HT1080 (cell line): ENCODE data around the gene SF3A2. TPM values are rescaled to one million over a fixed set of nuclear protein-coding genes. Genes with fewer than 3 reads are reported as not detected.
A peak's percentile ranks its signal among the peaks of the same experiment; 100 is the strongest.

Source experiments
- DNase-seq: peaks from one replicate; pipeline ENCODE4 v3.0.0-alpha.2; 2015; ENCODE audit warnings: low read depth
- total RNA-seq: library from RNA; depleted of rRNA; stranded (reverse); fragments of >200 nt; shearing (Covaris generic); gene quantifications from 2 replicates; pipeline ENCODE4 v1.2.3, GENCODE V29; 2014

The SF3A2 gene
- total RNA-seq, 1 experiment from 2014 or later, result 91.0 TPM

DNA sequence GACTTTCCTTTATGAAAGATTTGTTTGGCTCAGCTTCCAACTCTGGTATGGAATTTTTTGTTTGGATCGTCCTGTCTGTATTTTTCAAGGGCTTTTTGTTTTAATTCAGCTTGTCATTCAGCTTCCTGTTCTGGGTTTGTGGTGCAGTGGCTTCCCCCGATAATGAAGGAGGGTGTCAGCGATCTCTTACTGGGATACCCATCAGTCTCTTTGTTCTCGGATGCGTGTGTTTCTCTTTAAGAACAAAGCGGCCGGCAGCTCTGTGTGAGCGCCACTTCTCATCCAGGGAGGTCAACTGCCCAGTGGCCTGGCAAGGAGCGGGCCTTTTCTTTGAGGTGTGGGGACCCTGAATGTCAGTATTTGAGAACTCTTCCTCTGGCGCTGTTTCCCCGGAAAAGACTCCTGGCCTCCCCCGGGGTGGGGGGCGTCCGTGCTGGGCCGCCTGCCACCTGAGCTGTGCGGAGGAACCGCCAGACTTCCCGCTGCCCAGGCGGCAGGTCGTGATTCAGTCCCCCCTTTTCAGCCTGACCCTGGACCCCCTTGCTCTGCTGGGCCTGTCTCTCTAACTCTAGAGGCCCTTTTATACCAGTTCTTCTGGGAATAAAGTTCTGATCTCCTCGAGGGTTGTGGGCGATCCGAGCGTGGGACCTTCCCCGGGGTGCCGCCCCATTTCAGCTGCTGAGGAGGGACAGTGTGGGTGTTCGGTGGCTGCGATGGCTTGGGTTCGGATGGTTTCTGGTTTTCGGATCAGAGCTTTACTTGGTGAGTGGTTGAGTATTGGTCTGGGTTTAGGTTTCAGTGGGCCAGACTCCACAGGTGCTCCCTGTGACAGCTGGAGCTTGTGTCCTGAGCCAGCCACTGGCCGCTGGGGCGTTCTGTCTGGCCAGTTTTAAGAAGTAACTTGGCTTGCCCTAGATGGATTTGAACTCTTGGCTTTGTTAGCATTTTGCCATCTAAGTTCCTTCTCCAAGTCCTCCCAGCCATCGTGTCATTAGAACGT, 3.4 kb downstream of the SF3A2 start:
- no peak for DNase-seq

DNA sequence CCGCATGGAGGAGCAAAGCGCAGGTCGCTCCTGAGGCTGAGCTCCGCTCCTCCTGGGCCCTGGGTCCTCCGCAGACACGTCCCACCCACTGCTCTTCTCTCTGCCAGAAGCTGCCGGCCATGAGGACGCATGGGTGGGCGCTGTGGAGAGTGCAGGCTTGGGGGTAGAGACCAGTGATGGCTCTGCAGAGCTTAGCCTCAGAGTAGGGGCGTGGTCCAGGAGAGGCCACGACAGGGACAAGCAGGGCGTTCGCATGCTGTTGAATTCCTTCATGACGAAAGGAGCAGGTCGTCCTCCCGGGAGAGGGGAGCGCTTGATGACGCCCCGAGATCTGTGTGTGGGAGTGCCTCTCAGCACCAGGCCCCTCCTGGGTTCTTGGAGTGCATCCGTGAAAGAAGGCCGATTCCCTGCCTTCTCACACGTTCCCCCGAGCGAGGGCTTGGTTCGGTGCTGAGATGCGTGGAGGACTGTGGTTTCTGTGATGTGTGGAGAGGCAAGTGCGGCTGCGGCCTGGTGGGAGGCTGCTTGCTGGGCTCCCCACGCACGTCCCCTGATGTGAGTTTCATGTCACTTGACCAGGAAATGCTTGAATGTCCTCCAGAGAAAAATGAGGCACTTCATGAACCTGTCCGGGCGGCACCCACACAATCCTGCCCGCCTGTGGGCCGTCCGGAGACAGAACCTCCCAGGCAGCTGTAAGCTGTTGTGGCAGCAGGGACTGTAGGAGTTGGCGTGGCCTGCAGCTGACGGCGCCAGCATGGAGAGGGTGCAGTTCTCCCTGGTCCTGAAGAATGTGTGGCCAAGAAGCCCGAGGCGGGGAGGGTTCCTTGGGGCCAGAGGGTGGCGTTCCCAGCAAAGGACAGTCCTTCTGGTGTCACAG, 4.5 kb downstream of the SF3A2 start:
- DNase-seq, result no peak

DNA sequence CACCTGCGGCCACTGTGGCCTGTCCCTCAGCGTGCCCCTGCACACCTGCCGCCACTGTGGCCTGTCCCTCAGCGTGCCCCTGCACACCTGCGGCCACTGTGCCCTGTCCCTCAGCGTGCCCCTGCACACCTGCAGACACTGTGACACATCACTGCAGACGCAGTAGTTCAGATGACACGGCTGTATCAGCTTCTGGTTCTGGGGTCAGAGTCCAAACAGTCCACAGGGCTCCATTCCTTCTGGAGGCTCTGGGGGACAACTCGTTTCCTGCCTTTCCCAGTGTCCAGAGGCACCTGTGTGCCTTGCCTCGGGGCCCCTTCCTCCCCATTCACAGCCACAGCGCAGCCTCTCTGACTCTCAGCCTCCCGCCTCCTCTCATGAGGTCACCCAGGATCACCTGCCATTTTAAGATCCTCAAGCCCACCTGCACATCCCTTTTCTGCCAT, 5.5 kb downstream of the SF3A2 start:
- no peak for DNase-seq

DNA sequence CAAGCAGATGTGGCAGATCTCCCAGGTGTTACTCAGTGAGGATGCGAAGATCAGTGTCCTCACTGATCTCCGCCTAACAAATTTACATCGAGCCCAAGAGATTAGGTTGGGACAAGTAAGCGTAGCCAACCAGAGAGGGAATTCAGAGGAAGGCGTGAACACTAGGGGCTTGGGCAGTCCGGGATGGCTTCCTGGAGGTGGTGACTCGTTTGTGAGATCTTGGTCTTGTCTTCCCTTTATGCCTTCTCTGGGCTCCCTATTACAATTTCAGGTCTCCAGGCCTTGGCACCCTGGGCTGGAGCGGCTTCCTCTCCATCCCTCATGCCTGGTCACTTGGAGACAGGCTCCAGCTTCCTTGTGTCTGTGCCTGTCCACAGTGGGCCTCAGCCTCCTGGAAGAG, 6.2 kb downstream of the SF3A2 start:
- no peak for DNase-seq

DNA sequence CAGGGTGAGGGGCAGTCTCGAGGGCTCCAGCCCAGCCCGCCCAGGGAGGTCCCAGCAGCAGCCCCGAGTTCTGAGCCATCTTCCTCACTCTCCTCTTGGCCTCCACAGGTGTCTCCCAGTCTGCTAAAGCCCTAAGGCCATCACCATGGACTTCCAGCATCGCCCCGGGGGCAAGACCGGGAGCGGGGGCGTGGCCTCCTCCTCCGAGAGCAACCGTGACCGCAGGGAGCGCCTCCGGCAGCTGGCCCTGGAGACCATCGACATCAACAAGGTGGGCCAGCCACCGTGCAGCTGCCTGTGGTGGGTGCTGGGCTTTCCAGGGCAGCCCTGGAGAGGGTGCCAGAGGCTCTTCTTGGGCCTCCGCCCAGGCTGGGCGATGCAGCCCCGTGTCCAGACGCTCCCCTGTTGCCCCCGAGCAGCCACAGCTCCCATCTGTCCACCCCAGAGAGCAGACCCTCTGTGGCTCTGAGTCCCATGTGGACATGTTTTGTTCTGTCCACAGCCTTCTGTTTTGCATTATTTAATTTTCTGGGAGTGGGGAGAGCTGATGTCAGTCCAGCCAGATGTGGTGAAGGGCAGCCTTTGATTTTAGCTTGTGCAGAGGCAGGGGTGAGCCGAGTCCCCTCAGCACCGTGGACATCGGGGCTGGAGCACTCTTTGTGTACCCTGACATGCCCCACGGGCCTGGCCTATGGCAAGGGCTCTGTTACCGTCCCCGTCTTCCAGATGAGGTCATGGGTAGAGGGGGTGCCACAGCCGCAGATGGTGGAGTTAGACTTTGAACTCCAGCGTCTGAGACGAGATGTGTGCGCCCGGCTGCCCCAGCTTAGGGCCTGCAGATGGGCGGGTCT, 6.9 kb downstream of the SF3A2 start:
- no peak for DNase-seq

DNA sequence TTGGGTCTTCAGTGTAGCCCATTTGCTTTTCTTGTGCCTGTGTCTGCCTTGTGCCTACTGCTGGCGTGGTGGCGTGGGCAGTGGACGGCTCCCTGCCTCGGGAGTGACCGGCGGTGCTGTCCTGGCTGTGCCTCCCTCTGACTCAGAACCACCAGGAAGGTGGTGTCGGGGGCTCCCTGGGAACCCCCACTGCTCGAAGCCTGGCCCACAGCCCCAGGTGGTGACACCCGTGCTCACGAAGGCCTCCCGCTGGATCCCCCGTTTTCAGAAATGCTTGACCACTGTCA, 7.4 kb downstream of the SF3A2 start:
- no peak for DNase-seq

DNA sequence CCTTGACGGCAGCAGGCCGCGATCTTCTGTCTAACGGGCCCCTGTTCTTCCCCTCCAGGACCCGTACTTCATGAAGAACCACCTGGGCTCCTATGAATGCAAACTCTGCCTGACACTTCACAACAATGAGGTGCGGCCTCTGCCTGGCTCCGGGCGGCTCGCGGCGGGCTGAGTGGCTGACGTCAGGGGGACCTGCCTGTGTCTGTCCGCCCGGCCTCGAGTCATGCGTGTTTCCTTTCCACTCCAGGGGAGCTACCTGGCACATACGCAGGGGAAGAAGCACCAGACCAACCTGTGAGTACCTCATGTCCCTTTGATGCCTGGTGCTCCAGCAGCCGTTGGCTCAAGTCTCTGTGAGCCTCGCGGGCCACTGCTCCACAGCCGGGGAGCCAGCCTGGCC, 7.9 kb downstream of the SF3A2 start:
- no peak for DNase-seq

DNA sequence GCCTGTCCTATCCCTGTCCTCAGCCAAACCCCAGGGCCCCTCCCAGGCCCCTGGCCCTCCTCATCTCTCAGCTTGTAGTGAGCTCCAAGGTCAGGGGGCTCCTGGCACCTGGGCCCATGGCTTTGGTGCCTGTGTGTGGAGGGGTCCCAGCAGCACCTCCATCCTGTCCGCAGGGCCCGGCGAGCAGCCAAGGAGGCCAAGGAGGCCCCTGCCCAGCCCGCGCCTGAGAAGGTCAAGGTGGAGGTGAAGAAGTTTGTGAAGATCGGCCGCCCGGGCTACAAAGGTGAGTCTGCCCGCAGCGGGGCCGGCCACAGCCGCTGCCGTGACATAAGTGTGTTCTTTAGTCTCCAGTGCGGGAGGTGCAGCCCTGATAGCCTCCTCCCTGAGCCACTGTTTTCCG, 8.6 kb downstream of the SF3A2 start:
- no peak for DNase-seq

DNA sequence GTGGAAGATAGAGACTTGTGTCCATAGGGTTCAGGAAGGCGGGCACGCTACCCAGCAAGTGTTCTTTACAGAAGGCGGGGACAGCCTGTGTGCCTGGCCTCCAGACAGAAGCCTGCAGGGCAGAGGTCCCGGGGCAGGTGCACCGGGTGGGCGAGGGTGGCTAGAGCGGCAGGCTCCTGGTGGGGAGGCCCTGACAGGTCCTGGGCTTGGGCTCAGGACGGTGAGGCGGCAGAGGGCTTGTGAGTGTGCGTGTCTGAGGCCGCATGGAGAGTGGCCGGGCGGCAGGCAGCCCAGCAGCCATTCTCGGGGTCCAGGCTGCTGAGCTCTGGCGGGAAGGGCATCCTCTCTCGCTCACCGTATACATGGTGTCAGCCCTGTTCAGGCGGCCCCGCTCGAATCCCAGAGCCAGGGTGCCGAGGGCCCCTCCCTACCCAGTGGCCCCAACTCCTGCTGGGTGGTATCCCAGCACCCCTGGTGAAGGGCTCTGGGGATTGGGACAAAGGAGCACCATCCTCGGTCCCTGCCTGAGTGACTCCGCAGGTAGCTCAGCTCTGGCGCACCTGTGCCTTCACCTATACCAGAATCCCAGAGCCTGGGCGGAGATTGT, 9.5 kb downstream of the SF3A2 start:
- DNase-seq, result no peak

DNA sequence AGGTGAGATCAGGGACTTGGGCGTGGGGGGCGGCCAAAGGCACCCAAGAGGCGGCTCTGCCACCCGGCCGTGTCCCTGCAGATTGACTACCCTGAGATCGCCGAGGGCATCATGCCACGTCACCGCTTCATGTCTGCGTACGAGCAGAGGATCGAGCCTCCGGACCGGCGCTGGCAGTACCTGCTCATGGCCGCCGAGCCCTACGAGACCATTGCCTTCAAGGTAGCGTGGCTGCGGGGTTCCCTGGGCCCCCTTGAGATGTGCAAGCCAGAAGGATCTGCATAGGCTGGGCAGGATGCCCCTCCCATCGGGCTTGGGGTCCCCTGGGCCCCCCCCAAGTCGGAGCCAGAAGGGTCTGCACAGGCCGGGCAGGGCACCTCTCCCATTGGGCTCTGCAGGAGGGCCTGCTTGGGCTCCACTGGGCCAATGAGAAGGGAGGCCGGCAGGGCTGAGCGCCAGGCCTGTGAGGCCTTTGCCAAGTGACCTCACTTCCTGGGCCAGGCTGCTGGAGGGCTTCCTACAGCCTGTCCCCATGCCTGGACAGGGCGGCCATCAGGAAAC, 10.3 kb downstream of the SF3A2 start:
- DNase-seq, result peak; percentile 43

DNA sequence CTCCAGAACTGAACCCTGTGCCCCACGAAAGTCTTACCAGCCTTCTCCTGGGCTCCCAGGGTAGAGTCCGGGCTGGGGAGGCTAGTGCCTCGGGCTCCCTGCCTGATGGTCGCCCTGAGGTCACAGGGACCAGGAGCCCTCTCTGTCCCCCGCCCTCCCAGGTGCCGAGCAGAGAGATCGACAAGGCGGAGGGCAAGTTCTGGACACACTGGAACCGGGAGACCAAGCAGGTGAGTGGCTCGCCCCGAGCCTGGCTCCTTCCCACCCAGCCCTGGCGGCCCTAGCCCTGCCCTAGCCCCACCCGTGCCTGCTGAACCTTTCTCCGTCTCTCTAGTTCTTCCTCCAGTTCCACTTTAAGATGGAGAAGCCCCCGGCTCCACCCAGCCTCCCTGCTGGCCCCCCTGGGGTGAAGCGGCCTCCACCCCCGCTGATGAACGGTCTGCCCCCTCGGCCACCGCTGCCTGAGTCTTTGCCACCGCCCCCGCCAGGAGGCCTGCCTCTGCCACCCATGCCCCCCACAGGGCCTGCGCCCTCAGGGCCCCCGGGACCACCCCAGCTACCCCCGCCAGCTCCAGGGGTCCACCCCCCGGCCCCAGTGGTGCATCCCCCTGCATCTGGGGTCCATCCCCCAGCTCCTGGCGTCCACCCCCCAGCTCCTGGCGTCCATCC, 10.9 kb downstream of the SF3A2 start:
- DNase-seq, result no peak

DNA sequence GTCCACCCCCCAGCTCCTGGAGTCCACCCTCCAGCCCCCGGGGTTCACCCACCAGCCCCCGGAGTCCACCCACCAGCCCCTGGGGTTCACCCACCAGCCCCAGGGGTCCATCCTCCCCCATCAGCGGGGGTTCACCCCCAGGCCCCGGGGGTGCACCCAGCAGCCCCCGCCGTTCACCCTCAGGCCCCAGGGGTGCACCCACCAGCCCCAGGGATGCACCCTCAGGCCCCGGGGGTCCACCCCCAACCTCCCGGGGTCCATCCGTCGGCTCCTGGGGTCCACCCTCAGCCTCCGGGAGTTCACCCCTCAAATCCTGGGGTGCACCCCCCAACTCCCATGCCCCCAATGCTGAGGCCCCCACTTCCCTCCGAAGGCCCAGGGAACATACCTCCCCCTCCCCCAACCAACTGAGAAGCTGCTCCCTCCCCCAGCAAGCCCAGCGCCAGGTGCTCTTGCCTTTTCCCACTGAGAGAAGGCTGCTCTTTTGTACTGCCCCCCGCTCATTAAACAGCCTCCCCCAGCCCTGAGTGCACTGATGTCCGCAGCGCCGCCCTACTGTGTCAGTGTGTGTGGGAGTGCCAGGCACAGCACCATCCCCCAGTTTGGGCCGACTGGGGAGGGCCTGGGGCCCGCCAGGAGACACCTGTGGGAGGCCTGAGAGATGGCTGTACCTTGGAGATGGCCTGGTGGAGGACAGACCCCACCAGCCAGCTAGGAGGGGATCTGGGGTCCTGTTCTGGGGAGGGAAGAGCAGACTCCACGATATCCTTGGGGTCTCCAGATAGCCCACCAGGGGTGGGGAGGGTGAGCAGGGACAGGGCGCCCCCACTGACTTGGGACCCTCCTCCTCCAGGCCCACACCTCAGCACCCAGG, 11.7 kb downstream of the SF3A2 start:
- DNase-seq, result no peak

DNA sequence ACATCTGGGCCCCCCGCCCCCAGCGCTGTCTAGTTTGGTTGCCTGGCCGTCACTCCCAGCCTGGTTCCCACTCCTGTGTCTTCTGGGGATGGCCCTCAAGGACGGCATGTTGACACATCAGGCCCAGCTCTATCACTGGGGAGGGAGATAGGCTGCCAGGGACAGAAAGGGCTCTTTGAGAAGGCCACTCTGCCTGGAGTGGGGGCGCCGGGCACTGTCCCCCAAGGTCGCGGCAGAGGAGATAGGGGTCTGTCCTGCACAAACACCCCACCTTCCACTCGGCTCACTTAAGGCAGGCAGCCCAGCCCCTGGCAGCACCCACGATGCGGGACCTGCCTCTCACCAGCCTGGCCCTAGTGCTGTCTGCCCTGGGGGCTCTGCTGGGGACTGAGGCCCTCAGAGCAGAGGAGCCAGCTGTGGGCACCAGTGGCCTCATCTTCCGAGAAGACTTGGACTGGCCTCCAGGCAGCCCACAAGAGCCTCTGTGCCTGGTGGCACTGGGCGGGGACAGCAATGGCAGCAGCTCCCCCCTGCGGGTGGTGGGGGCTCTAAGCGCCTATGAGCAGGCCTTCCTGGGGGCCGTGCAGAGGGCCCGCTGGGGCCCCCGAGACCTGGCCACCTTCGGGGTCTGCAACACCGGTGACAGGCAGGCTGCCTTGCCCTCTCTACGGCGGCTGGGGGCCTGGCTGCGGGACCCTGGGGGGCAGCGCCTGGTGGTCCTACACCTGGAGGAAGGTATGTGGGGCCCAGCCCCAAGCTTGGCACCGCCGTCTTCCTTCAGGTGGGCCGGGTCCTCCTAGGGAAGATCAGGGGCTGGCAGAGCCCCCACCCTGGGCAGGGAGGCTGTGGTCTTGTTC, 12.6 kb downstream of the SF3A2 start, which contains the start of gene AMH:
TSS of gene AMH (plus strand) at position 314 of the 857 bp plus-strand sequence. CDS start at position 324, 10 bp downstream.
- no peak for DNase-seq

DNA sequence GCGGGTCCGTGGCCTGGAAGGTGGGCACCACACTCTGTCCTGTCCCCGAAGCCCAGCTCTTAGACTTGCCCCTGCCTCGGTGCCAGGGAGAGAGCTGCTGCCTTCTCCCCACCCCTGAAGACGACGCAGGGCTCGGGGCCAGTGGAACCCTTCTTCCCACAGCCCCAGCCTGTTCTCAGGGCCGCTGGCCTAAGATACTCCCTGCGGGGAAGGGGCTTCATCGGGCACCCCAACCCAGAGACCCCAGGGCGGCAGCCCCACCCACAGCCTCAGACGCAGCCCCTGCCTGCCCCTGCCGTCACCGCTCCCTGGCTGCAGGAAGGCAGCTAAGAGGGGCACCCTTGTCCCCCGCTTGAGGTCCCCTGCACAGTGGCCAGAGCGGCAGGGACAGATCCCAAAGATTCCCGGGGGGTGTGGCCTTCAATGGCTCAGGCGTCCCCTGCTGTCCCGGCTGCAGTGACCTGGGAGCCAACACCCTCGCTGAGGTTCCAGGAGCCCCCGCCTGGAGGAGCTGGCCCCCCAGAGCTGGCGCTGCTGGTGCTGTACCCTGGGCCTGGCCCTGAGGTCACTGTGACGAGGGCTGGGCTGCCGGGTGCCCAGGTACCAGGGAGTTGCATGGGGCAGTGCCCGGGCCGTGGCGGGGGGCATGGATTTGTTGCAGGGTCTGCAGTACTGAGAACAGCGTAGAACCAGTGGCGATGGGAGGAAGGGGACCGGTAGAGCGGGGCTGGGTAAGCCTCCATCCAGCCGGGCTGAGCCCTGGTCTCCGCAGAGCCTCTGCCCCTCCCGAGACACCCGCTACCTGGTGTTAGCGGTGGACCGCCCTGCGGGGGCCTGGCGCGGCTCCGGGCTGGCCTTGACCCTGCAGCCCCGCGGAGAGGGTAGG, 13.5 kb downstream of the SF3A2 start:
- no peak for DNase-seq

DNA sequence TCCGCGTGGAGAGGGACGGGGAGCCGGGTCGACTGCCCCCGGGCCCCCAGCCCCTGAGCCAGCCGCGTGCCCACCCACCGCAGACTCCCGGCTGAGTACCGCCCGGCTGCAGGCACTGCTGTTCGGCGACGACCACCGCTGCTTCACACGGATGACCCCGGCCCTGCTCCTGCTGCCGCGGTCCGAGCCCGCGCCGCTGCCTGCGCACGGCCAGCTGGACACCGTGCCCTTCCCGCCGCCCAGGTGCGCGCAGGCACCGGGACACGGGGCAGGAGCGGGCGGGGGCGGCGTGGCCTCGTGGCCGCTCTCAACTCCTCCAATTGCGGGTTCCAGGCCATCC, 14.1 kb downstream of the SF3A2 start:
- no peak for DNase-seq

DNA sequence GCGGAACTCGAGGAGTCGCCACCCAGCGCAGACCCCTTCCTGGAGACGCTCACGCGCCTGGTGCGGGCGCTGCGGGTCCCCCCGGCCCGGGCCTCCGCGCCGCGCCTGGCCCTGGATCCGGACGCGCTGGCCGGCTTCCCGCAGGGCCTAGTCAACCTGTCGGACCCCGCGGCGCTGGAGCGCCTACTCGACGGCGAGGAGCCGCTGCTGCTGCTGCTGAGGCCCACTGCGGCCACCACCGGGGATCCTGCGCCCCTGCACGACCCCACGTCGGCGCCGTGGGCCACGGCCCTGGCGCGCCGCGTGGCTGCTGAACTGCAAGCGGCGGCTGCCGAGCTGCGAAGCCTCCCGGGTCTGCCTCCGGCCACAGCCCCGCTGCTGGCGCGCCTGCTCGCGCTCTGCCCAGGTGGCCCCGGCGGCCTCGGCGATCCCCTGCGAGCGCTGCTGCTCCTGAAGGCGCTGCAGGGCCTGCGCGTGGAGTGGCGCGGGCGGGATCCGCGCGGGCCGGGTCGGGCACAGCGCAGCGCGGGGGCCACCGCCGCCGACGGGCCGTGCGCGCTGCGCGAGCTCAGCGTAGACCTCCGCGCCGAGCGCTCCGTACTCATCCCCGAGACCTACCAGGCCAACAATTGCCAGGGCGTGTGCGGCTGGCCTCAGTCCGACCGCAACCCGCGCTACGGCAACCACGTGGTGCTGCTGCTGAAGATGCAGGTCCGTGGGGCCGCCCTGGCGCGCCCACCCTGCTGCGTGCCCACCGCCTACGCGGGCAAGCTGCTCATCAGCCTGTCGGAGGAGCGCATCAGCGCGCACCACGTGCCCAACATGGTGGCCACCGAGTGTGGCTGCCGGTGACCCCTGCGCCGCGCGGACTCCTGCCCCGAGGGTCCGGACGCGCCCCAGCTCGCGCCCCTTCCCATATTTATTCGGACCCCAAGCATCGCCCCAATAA, 14.8 kb downstream of the SF3A2 start:
- no peak for DNase-seq
